HG02885 (cell line): ENCODE measurements around the gene DGCR2.
"Not testable (repeated sequence)": the region's sequence is repeated elsewhere in the genome, so short reads cannot be mapped to it uniquely, and the experiment has no call there.

Source experiments
- ATAC-seq: cut with Tn5 transposase; IDR thresholded peaks from one replicate; pipeline ENCODE4 v1.9.1; 2021; ENCODE audit warnings: mild to moderate bottlenecking; ENCODE audit not compliant: unreplicated experiment, poor library complexity

Gene DGCR2

DNA sequence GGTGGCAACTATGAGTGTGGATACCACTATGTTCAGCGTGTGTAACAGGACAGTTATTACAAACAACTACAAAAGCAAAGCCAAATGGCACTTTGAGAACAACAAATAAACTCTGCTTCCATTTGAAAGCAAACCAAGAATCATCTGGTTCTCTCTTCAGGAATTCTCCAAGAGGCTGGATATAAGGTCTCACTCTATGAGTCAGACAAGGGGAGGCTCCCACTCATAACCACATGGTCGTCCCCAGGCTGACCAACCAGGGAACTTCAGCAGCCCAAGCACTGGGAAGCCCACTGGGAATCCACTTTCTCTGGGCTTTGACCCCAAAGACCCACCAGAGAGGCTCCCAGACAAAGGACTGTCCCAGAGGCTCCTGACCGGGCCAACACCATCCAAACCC is 35.3 kb downstream of the DGCR2 start:
- no peak for ATAC-seq

DNA sequence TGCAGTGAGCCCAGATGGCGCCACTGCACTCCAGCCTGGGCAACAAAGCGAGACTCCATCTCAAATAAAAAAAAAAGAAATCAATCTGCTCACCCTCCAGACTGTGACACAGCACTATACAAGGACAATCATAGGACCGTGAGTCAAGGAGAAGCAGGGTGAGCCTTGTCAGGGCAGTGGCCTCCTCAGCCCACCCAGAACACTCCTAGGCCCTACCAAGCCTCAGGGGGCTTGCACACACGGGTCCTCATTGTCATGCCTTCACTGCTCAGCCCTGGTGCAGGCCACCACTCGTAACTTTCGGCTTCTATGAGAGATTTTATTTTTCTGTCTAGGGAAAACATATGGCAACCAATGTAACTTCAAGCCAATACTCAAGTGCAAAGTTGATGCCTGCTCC is 35.8 kb downstream of the DGCR2 start:
- ATAC-seq, result no peak

GRCh38 chr22:19085233-19085718 is 36.9 kb downstream of the DGCR2 start:
- no peak for ATAC-seq

- not testable (repeated sequence) for ATAC-seq
These were observed 37.6 kb downstream of the DGCR2 start for GRCh38 chr22:19084586-19084985.

GRCh38 chr22:19084126-19084525 is 38.1 kb downstream of the DGCR2 start:
- ATAC-seq, result not testable (repeated sequence)

GRCh38 chr22:19082793-19083192 is 39.4 kb downstream of the DGCR2 start:
- ATAC-seq, result no peak

GRCh38 chr22:19082101-19082500 is 40.1 kb downstream of the DGCR2 start:
- ATAC-seq, result no peak

GRCh38 chr22:19081351-19081750 is 40.9 kb downstream of the DGCR2 start:
- ATAC-seq, result no peak

GRCh38 chr22:19080853-19081252 is 41.4 kb downstream of the DGCR2 start:
- ATAC-seq, result no peak

DNA sequence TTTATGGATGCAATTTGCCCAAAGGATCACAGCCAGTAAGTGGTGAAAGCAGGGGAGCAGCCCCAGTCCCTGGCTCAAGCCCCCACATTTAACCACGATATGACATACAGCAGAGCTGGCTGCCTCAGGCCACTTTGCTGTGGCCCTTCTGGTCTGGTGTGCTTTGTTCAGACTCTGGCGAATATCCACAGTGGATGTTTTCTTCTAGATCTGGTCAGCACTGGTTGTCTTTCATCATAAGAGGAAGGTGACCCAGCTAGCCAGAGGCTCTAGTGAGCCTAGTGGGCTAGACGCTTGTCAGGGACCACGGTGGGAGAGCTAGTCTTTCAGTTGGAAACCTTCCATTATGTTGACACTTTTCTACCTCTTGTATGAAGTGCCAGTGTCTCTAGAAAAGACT is 42.5 kb downstream of the DGCR2 start:
- ATAC-seq, result no peak

GRCh38 chr22:19075404-19075803 is 46.8 kb downstream of the DGCR2 start:
- ATAC-seq, result no peak

DNA sequence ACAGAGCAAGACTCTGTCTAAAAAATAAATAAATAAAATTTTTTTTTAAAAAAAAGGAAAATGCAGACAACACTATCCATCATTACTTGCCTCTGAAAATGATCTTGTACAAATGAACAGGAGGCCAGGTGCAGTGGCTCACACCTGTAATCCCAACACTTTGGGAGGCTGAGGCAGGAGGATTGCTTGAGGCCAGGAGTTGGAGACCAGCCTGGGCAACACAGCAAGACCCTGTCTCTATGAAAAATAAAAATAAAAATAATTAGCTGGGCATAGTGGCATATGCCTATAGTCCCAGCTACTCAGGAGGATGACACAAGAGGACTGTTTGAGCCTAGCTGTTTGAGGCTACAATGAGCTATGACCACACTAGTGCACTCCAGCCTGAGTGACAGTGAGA is 49.4 kb downstream of the DGCR2 start:
- not testable (repeated sequence) for ATAC-seq

DNA sequence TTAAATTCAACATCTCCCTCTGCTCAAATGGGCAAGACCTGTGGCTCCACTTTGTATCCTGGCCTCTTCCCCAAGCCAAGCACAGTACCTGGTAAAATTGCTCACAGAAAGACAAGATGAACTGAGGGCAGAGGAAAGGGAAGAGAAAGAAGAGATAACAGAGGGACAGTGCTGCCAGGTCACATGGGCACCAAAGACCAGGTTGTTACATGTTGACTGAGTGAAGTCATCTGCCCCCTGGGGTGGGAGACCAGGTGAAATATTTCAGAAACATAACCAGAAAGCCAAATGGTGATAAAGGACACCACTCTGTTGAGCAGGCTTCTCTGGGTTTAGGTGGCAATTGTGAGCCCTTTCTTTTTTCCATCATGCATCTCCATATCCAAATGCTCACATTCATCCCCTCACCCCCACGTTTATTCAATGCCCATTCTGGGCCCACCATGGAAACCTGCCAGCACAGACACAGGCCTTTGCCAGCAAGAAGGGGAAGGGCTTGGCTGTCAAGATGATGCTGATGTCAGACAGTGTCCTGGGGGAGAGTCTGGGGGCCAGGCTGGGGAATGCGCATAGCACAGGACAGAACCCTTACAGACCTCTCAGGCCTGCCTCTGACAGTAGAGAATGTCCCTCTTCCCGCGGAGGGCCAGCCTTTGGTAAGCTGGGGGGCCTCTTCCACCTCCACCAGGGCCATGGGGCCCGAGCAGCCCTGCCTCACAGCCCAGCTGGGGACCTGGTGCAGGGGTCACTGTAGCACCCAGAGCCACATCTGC is 51.6 kb downstream of the DGCR2 start:
- no peak for ATAC-seq

DNA sequence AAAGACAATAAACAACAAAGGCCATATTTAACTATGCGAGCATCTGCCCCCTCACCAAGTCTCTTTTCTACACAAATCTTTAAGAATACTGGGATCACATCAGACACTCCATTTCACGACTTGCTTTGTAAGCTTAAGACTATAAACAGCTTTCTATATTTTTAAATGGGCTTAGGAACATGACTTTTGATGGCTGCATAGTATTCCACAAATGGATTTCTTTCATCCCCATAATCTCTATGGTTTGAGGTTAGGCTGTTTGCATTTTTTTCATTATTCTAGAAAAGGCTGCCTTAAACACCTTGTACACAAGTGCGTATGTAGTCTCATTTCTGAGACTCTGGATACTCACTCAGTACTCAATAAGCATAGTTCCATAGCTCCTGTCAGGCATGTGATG is 52.8 kb downstream of the DGCR2 start:
- no peak for ATAC-seq

GRCh38 chr22:19068784-19069271 is 53.4 kb downstream of the DGCR2 start:
- ATAC-seq, result no peak

- ATAC-seq, result no peak
These were observed 54.4 kb downstream of the DGCR2 start for GRCh38 chr22:19067696-19068348.

DNA sequence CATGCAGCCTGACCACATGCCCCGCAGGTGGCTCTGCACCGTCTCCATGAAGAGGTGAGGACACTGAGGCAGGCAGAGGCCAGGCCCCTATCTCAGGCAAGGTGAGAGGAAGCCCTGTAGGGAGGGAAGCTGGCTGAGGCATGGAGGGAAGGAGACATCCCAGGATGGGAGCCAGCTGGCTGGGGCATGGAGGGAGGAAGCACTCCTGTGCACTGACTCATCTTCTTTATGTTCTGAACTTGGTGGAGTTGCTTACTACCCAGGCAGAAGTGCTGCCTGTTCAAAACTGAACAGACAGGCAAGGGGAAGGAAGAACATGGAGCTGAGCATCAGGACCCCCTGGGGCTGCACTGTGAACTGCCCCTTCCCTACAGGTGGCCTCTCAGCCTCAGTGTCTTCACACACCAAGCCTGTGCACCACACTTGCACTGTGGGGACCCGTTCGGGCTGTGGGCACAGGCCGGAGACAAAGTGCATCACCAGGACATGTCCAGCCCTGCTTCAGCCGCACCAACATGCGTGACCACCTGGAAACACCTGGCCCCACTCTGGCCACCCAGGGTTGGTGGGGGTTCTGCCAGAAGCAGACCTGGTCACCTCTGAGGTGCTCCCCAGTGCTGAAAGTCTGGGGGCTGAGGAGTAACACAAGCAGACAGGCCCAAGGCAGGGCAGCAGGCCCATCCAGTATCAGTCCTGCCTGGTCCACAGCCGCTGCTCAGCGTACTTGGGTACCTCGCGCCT is 55.5 kb downstream of the DGCR2 start:
- no peak for ATAC-seq

DNA sequence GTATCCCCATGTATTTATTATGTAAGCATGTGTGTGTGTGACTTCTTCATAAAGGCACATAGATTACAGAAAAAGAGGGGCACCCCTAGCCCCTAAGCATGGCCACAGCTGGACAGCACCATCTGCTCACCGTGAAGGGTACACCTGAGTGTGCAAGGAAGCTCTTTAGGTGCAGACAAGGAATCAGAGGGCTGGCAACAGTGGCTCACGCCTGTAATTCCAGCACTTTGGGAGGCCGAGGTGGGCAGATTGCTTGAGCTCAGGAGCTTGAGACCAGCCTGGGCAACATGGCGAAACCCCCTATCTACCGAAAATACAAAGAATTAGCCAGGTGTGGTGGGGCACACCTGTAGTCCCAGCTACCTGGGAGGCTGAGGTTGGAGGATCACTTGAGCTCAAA is 56.3 kb downstream of the DGCR2 start:
- no peak for ATAC-seq

- no peak for ATAC-seq
These were observed 56.8 kb downstream of the DGCR2 start for GRCh38 chr22:19065298-19065859.

DNA sequence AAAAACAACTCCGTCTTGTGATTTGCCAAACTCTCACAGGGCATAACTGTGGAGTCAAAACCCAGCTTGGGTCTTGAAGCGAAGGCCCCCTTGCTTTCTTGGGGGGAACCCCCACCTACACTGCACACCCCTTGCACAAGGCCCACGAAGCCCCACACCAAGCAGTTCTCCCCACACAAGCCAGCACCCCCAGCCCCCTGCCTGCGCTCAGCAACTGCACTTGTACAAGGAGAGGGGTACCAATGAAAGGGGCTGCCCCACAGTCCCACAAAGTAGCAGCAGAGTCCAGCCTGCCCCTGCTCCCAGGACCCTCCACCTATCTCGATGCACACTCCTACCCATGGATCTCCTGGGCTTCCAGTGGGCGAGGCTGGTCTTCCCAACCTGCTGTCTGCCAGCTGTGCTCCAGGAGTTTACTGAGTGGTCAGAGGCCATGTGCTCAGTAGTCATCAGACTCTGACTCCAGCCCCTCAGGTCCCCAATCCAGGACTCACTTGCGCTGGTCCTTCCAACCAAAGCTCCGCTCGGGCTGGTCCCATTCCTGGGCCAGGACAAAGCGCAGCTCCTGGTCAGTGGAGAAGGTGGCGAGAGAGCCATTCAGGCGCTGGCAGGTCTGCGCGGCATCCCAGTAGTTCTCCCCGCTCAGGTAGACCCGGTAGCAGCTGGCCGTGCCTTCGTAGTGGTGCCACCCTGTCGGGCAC is 57.7 kb downstream of the DGCR2 start:
- ATAC-seq, result no peak
